ENCODE data around the gene PRRG3.

DNA sequence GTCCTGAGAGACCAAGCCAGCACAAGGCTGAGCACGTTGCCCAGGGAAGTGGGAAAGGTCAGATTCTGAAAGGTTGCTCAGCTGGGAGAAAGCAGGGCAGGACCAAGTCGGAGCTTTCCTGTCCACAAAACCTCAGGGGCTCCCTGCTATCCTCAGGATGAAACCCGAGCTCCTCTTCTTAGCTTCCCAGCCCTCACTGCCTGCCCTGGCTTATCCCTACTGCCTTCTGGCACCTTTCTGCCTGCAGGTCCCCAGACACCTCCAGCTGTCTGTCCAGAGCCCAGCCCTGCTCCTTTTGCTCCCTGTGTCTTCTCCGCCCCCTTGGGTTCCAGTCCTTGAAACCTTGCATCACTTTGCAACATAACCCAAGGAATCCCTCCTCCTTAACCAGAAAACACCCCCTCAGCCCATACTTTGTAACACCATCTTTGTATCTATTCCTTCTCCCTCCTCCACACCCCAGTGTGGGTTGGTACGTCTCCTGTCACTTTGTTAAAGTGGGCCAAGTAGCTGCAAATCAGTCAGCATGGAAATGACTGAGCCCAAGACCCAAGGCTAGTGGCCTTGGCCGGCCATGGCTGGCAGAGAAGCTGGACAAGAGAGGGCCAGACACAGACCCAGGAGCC, 20.0 kb upstream of the PRRG3 start:
- TF ChIP-seq, protein P1, sequence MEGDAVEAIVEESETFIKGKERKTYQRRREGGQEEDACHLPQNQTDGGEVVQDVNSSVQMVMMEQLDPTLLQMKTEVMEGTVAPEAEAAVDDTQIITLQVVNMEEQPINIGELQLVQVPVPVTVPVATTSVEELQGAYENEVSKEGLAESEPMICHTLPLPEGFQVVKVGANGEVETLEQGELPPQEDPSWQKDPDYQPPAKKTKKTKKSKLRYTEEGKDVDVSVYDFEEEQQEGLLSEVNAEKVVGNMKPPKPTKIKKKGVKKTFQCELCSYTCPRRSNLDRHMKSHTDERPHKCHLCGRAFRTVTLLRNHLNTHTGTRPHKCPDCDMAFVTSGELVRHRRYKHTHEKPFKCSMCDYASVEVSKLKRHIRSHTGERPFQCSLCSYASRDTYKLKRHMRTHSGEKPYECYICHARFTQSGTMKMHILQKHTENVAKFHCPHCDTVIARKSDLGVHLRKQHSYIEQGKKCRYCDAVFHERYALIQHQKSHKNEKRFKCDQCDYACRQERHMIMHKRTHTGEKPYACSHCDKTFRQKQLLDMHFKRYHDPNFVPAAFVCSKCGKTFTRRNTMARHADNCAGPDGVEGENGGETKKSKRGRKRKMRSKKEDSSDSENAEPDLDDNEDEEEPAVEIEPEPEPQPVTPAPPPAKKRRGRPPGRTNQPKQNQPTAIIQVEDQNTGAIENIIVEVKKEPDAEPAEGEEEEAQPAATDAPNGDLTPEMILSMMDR (IDR thresholded peaks at IDR 0.05), result no peak
- TF ChIP-seq EP300 (IDR thresholded peaks at IDR 0.05), result no peak
